Measurements from ENCODE around the gene SNX8. TPM values are rescaled to one million over a fixed set of nuclear protein-coding genes. Genes with fewer than 3 reads are reported as not detected.

SNX8 gene, protein sequence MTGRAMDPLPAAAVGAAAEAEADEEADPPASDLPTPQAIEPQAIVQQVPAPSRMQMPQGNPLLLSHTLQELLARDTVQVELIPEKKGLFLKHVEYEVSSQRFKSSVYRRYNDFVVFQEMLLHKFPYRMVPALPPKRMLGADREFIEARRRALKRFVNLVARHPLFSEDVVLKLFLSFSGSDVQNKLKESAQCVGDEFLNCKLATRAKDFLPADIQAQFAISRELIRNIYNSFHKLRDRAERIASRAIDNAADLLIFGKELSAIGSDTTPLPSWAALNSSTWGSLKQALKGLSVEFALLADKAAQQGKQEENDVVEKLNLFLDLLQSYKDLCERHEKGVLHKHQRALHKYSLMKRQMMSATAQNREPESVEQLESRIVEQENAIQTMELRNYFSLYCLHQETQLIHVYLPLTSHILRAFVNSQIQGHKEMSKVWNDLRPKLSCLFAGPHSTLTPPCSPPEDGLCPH
- total RNA-seq: 10 to 100 TPM; 16.0 to 63.3 (median 31.6) TPM

DNA sequence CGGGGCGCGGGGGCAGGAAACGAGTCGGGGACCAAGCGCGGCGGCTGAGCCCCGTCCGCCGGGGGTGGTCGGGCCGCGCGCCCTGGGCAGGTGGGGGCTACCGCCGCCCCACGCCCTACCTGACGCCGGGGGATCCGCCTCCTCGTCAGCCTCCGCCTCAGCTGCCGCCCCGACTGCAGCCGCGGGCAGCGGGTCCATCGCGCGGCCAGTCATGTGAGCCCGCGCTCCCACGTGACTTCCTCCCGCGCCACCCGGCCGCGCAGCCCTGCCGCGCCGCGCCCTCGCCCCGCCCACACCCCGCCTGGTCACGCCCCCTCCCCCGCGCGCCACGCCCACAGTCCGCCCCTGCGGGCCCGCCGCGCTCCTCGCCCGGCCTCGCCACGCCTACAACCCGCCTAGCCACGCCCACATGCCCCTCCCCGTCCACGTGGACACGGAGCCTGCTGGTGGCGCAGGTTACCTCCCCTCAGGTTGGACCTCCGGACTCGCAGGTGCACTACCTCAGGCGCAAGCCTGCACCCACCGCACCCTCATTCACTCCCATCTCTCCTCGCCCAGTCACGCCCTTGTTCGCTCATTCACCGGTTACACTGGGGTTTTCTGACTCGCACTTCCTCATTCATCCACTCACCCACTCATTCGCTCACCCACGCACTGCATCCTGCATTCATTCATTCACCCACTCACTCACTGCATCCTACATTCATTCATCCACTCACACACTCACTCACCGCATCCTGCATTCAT, at the start of gene SNX8:
TSS of gene SNX8 (minus strand) at position 233 of the 747 bp plus-strand sequence. CDS start at position 213, 20 bp downstream.
- TF ChIP-seq, protein P1, sequence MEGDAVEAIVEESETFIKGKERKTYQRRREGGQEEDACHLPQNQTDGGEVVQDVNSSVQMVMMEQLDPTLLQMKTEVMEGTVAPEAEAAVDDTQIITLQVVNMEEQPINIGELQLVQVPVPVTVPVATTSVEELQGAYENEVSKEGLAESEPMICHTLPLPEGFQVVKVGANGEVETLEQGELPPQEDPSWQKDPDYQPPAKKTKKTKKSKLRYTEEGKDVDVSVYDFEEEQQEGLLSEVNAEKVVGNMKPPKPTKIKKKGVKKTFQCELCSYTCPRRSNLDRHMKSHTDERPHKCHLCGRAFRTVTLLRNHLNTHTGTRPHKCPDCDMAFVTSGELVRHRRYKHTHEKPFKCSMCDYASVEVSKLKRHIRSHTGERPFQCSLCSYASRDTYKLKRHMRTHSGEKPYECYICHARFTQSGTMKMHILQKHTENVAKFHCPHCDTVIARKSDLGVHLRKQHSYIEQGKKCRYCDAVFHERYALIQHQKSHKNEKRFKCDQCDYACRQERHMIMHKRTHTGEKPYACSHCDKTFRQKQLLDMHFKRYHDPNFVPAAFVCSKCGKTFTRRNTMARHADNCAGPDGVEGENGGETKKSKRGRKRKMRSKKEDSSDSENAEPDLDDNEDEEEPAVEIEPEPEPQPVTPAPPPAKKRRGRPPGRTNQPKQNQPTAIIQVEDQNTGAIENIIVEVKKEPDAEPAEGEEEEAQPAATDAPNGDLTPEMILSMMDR (IDR thresholded peaks at IDR 0.05; ENCODE audit: low read depth): no peak

DNA sequence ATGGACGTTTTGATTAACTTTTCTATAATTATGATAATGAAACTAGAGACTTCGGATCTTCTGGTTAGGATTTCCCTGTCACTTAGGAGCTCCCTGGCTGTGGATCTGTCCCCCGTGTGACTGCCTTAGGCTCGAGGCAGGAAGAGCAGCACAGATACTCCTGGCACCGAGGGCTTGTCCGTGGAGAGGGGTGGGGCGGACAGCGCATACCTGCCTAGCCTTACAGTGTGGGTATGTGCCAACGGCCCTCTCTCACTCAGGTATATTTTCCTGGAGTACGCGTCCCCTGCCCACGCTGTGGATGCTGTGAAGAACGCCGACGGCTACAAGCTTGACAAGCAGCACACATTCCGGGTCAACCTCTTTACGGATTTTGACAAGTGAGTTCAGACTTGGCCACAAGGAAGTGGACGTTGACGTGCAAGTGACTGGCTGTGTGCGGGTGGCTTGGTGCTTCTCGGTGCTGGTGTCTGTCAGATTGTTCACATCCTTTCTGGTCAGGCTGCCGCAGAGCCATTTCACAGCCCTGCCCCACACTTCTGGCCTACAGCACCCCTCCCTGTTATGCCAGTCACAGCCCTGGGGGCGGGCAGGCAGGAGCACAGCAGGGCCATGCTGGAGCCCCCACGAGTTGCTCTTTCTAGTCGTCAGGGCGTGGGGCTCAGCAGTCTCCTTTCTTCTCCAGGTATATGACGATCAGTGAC, 48.3 kb upstream of the SNX8 start:
- TF ChIP-seq, protein P1 (IDR thresholded peaks at IDR 0.05; ENCODE audit: low read depth): no peak

DNA sequence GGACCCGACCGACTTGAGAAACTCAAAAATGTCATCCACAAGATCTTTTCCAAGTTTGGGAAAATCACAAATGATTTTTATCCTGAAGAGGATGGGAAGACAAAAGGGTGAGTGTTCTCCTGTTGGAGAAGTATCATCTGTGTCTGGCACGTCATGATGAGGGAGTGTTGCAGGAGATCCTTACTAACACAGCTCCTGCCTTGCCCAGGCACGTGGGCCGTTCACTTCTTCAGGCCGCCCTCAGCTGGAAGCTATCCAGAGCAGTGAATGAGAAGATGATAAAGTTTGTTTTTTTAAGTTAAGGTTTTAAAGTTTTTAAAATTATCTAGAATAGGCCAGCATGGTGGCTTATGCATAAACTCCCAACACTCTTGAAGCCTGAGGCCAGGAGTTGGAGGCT, 46.6 kb upstream of the SNX8 start:
- TF ChIP-seq, protein P1 (IDR thresholded peaks at IDR 0.05; ENCODE audit: low read depth): no peak

DNA sequence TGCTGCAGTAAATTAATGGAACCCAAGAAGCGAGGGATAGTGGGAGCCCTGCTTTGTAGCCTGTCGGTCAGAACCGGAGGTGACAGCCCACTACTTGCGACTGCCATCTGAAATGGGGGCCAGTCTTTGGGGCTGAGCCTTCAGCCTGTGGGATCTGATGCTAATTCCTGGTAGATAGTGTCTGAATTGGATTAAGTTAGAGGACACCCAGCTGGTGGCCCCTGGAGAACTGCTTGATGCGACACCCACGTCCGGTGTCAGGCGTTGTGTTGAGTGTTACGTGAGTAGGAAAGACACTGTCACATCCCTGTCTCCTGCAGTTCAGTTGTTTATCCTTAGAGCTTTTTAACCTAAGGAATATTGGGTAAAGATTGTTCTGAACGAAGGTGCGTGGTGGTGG, 45.4 kb upstream of the SNX8 start:
- TF ChIP-seq, protein P1 (IDR thresholded peaks at IDR 0.05; ENCODE audit: low read depth): no peak

DNA sequence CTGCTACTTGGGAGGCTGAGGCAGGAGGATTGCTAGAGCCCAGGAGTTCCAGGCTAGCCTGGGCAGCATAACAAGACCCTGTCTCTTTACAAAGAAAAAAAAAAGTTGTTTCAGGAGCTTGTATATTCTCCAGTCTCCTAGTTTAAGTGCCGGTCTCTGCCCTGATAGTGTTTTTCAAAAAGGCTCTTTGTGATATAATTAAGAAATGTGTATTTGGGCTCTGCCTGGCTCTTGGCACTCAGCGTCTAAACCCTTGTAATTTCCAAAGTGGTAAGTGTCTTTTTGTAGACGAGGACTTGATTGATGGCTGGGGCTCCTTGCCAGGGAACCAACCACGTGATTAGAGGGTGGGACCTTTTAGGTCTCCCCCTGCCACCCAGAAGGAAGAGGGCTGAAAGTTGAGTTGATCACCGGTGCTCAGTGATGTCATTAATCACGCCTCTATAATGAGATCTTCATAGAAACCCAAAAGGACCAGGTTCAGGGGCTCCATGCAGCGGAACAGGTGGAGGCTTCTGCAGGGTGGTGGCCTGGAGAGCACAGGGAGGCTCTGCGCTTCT, 44.8 kb upstream of the SNX8 start:
- TF ChIP-seq, protein P1 (IDR thresholded peaks at IDR 0.05; ENCODE audit: low read depth): no peak

DNA sequence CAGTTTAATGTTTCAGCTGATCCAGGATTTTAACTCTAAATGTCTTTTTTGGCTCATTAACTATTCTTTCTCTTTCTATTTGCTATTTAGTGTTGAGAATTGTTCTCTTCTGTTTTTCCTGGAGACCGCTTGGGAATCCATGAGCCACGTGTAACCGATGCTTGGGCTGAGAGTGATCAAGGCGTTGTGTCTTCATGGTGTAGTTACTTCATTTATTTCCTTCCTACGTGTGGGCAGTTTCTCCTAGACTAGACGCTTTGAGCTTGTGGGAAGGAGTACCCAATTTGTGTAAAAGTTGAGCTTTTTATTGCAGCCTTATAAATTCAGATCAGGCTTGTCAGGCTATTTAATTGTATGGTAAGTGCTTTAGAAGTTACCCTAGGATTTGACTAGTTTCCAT, 43.3 kb upstream of the SNX8 start:
- TF ChIP-seq, protein P1 (IDR thresholded peaks at IDR 0.05; ENCODE audit: low read depth): no peak

Data from subcutaneous adipose tissue (tissue), 4 donors.